Measurements from ENCODE around the gene WBP2.

The WBP2 gene

DNA sequence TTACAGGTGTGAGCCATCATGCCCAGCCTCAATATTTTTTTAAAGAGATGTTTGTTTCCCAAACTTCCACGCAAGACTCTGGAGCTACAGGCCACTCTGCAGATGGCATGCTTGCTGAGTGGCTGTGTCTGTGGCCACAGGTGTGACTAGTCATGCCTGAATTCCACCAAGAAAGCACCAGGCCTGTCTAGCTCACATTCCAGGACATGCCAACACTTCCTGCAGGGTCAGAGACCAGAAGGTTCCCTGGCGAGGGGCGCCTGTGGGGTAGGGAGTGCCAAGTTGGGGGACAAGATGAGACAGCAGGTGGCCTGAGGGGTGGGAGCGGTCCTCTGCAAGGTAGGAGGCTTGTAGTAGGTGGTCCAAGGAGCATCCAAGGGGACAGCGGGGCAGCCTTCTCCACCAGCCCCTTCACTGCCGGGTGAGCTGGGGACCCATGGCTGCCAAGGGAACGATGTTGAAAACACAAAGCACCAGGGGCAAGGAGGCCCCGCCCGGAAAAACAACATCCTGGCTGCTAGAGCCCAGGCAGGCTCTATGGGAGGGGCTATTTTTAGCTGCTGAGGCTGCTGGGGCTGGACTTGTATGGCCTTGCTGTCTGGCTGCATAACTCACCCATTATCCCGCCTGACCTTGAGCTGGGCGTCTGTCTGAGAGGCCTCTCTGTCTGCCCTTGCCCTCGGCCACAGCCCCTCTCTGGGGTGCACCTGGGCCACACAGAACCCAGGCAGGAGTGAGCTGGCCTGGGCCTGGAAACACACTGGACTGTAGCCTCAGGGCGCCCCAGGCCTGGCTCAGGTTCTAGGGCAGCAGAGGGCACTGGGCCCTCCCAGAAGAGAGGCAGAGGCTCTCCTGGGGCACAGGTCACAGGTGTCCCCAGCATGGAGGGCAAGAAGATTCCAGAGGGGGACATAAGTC, 17.6 kb upstream of the WBP2 start:
- 0 out of 4 replicates have a peak, but pooled peaks of 1 of the 2 experiments have one; percentile 25 for TF ChIP-seq REST (IDR thresholded peaks at IDR 0.05; ENCODE audit: insufficient read depth in 1 of 2, low read depth in 2 of 2, low read length in 2 of 2)
- no peak for TF ChIP-seq TAF1 (IDR thresholded peaks at IDR 0.05; ENCODE audit: borderline replicate concordance, insufficient read depth, low read length)
- peak; percentile 82 for TF ChIP-seq FOXP2 (optimal IDR thresholded peaks at IDR 0.05; ENCODE audit: borderline replicate concordance, extremely low read depth, extremely low read length, insufficient read depth)

DNA sequence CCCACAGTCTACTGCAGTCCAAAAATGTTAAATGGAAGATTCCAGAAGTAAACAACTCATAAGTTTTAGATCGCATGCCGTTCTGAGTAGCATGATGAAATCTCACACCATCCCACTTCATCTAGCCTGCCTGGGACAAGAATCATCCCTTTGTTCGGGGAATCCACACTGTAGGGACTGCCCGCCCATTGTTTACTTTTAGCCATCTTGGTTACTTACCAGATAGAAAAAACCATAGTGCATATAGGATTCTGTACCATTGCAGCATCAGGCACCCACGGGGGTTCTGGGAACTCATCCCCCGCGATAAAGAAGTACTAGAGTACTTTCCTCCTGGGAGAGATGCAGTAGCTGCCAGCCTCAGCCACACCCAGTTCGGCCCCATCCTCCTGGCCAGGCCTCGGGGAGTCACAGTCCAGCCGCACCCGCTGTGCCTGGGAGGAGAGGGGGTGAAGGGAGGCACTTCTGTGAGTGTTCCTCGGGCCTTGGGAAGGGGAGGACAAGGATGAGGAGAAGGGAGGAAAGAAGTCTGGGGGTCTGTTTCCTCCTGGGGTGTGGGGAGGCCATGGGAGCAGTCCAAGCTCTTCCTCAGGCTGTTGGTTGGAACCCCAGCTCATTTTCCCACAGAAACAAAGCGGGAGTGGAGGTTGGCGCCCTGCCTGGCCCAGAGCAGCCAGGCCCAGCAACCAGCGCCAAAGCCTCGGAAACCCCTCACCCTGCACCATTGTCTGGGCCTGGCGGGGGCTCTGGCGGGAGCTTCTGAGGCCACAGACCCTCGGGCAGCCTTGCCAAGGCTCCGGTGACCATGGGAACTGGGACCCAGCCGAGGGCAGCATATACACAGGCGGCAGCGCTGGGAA, 14.4 kb upstream of the WBP2 start:
- TF ChIP-seq POLR2AphosphoS5 (IDR thresholded peaks at IDR 0.05; ENCODE audit: low read depth, low read length) (no peak), SIN3A (IDR thresholded peaks at IDR 0.05; ENCODE audit: borderline replicate concordance, insufficient read depth, low read length) (no peak), REST (IDR thresholded peaks at IDR 0.05; ENCODE audit: insufficient read depth in 1 of 2, low read depth in 2 of 2, low read length in 2 of 2) (no peak), TAF1 (IDR thresholded peaks at IDR 0.05; ENCODE audit: borderline replicate concordance, insufficient read depth, low read length) (no peak), FOXP2 (optimal IDR thresholded peaks at IDR 0.05; ENCODE audit: borderline replicate concordance, extremely low read depth, extremely low read length, insufficient read depth) (no peak)

GRCh38 chr17:75864448-75864871, 9.3 kb upstream of the WBP2 start:
- TF ChIP-seq POLR2AphosphoS5 (IDR thresholded peaks at IDR 0.05; ENCODE audit: low read depth, low read length) (no peak), FOXP2 (optimal IDR thresholded peaks at IDR 0.05; ENCODE audit: borderline replicate concordance, extremely low read depth, extremely low read length, insufficient read depth) (peak; percentile 46), TAF1 (IDR thresholded peaks at IDR 0.05; ENCODE audit: borderline replicate concordance, insufficient read depth, low read length) (no peak), SIN3A (IDR thresholded peaks at IDR 0.05; ENCODE audit: borderline replicate concordance, insufficient read depth, low read length) (no peak), REST (IDR thresholded peaks at IDR 0.05; ENCODE audit: insufficient read depth in 1 of 2, low read depth in 2 of 2, low read length in 2 of 2) (no peak)

GRCh38 chr17:75861927-75862317, 6.8 kb upstream of the WBP2 start:
- no peak for TF ChIP-seq REST (IDR thresholded peaks at IDR 0.05; ENCODE audit: insufficient read depth in 1 of 2, low read depth in 2 of 2, low read length in 2 of 2)
- no peak for TF ChIP-seq POLR2AphosphoS5 (IDR thresholded peaks at IDR 0.05; ENCODE audit: low read depth, low read length)
- no peak for TF ChIP-seq SIN3A (IDR thresholded peaks at IDR 0.05; ENCODE audit: borderline replicate concordance, insufficient read depth, low read length)
- TF ChIP-seq FOXP2 (optimal IDR thresholded peaks at IDR 0.05; ENCODE audit: borderline replicate concordance, extremely low read depth, extremely low read length, insufficient read depth): no peak
- no peak for TF ChIP-seq TAF1 (IDR thresholded peaks at IDR 0.05; ENCODE audit: borderline replicate concordance, insufficient read depth, low read length)
